Mucosa of descending colon (tissue), 3 donors: ENCODE measurements around the gene CLEC17A. TPM values are rescaled to one million over a fixed set of nuclear protein-coding genes. Genes with fewer than 3 reads are reported as not detected.
"Not testable (repeated sequence)": the region's sequence is repeated elsewhere in the genome, so short reads cannot be mapped to it uniquely, and the experiment has no call there.

Experiments used
- ATAC-seq: fragments of 200-7000 bp; cut with Tn5 transposase; one replicate; pipeline ENCODE4 v1.9.1; 2020; ENCODE audit warnings: mild to moderate bottlenecking, moderate library complexity
- DNase-seq, 3 donors: peaks; one replicate each; pipeline ENCODE4 v3.0.0-alpha.2; 2020
- H3K36me3 ChIP-seq: fragments of 200-600 bp; one replicate; pipeline ENCODE4 v1.8.0; 2021; ENCODE audit warnings: low read depth, mild to moderate bottlenecking
- H3K4me1 ChIP-seq: fragments of 200-600 bp; one replicate; pipeline ENCODE4 v1.8.0; 2021; ENCODE audit warnings: low read depth, mild to moderate bottlenecking
- H3K4me3 ChIP-seq: fragments of 200-600 bp; one replicate; pipeline ENCODE4 v1.8.0; 2021; ENCODE audit warnings: mild to moderate bottlenecking
- H3K9me3 ChIP-seq: fragments of 200-600 bp; one replicate; pipeline ENCODE4 v1.8.0; 2021; ENCODE audit warnings: mild to moderate bottlenecking
- CTCF ChIP-seq: fragments of 200-600 bp; IDR thresholded peaks from one replicate; pipeline ENCODE4 v1.8.0; 2022; ENCODE audit warnings: antibody characterized with exemption, mild to moderate bottlenecking
- intact Hi-C, 2 donors: fragments of 100-400 bp; cut with DNase I in 1 of 2; cut with micrococcal nuclease in 1 of 2; formaldehyde crosslinking; loops; one replicate each; pipeline versions ENCODE4 v1.11.0 to v1.11.1; 2022; cut with DNase I, micrococcal nuclease
- long read RNA-seq, 2 donors: library from polyadenylated mRNA; unstranded; transcript quantifications; one replicate each; pipeline ENCODE4 v2.0.0, GENCODE V29; 2019 to 2021
- total RNA-seq, 3 donors: library from RNA; stranded (reverse); fragmentation: NEBNext Ultra II Directional in 2 of 3; extraction: Animal tissue kit (Norgen Biotek cat#: 25700) in 2 of 3; gene quantifications; one replicate each; pipeline versions ENCODE4 v1.2.1 to v1.2.4, GENCODE V29; 2021 to 2023
- donor health status: DM: no; HTN: no; CAD: no; lungs with moderate emphysema.
- donor health status: DM: no; HTN: no; CAD: no.
- donor health status: DM: no; HTN: yes; CAD: no.

Gene CLEC17A
- under 1 TPM in 2 of 3 donors, not detected in 1; 0.29 to 0.34 TPM for total RNA-seq
- long read RNA-seq, donor 1: 0 reads
- long read RNA-seq, donor 2: 0 reads

- H3K4me3 ChIP-seq: no peak within 1 kb of the TSS
- peak in 1 of 3 donors; percentile 56 for DNase-seq
- H3K4me1 ChIP-seq: no peaks in the 10 kb centered on the region
- H3K36me3 ChIP-seq: no peaks in the 10 kb centered on the region
- intact Hi-C loops: no loop called here
- no peaks in the 10 kb centered on the region for H3K9me3 ChIP-seq
- peak; percentile 72 for ATAC-seq
- TF ChIP-seq CTCF: no peak
Measured at GRCh38 chr19:14582894-14583340, at the start of gene CLEC17A. Gene CLEC17A (plus strand): TSS chr19:14583084. CDS start chr19:14583161, 77 bp downstream.

- intact Hi-C loops: no loop called here
- ATAC-seq (no peak), DNase-seq (no peak)
- no peaks in the 10 kb centered on the region for H3K9me3 ChIP-seq
- no peak for TF ChIP-seq CTCF
- H3K4me3 ChIP-seq: no peak overlapping the region
- H3K36me3 ChIP-seq: peaks cover 6% of the 10 kb centered on the region
- H3K4me1 ChIP-seq: peaks cover 14% of the 10 kb centered on the region
Measured at GRCh38 chr19:14533450-14533849, 49.4 kb upstream of the CLEC17A start.

GRCh38 chr19:14536926-14537692 lies 45.8 kb upstream of the CLEC17A start:
- no peaks in the 10 kb centered on the region for H3K36me3 ChIP-seq
- ATAC-seq (peak; percentile 94), DNase-seq (peak; percentile 87 to 90 (median 90))
- intact Hi-C loops: no loop called here
- no peak for TF ChIP-seq CTCF
- H3K4me3 ChIP-seq: no peak overlapping the region
- no peaks in the 10 kb centered on the region for H3K9me3 ChIP-seq
- peaks cover 7% of the 10 kb centered on the region for H3K4me1 ChIP-seq

GRCh38 chr19:14540741-14541525 lies 42.0 kb upstream of the CLEC17A start:
- peaks cover 7% of the 10 kb centered on the region for H3K4me1 ChIP-seq
- intact Hi-C loops: no loop called here

GRCh38 chr19:14541979-14542378 lies 40.9 kb upstream of the CLEC17A start:
- H3K9me3 ChIP-seq, H3K4me1 ChIP-seq, H3K36me3 ChIP-seq, H3K4me3 ChIP-seq, DNase-seq, ATAC-seq, intact Hi-C loops: not testable (repeated sequence)

More at GRCh38 chr19:14540741-14541525, 42.0 kb upstream of the CLEC17A start:
- no peak for ATAC-seq
- Histone ChIP-seq H3K4me3 (no peak overlapping the region), H3K36me3 (no peaks in the 10 kb centered on the region), H3K9me3 (no peaks in the 10 kb centered on the region)
- DNase-seq: no peak
- no peak for TF ChIP-seq CTCF
